GM18505 (cell line): ENCODE measurements around the gene ZBTB43.
"Not testable (repeated sequence)": the region's sequence is repeated elsewhere in the genome, so short reads cannot be mapped to it uniquely, and the experiment has no call there.

ENCODE experiments used
- ATAC-seq: cut with Tn5 transposase; IDR thresholded peaks from one replicate; pipeline ENCODE4 v1.9.1; 2021; ENCODE audit not compliant: unreplicated experiment
- POLR2A ChIP-seq: IDR thresholded peaks from 4 replicates; pipeline ENCODE4 v1.6.1; 2011; ENCODE audit warnings: borderline replicate concordance; ENCODE audit not compliant: insufficient read depth, insufficient read length; ENCODE audit errors: extremely low read depth

Gene ZBTB43

DNA sequence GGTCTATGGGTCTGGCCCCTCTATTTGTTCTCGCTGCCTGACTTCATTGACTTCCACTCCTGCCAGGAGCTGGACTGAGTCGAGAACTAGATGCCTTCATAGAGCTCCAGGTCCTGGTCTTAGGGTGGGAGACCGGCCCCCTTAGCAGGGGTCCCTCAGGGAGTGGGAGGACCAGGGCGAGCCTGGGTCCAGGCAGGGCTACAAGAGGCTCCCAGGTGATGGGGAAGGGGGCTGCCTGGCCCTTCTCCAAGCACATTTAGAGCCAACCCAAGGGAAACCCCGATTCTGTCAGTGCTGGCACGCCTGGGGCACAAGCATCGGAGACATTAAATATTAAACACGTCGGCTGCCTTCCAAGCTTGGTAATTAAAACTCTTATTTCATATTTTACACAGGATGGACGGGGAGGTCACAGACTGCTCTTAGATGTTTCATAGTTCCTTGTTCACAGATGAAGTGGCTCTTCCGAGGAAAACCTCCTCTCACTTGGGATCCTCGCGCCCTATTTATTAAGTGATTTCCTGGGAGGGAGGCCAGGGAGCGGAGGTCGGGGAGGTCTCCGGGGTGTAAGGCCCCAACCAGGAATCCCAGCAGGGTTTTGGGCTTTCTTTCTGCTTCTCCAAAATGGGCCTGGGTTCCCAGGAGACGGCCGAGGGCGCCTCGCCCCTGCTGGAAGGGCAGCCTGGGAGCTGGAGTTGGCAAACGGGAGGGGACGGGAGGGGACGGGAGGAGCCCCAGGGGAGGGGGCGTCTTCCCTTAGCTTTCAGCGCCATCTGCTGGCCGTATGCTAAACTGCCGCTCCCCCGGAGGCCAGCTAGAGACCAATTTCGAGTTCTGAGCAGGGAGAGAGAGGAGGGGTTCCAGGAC is 23.4 kb upstream of the ZBTB43 start:
- TF ChIP-seq POLR2A: no peak
- no peak for ATAC-seq

DNA sequence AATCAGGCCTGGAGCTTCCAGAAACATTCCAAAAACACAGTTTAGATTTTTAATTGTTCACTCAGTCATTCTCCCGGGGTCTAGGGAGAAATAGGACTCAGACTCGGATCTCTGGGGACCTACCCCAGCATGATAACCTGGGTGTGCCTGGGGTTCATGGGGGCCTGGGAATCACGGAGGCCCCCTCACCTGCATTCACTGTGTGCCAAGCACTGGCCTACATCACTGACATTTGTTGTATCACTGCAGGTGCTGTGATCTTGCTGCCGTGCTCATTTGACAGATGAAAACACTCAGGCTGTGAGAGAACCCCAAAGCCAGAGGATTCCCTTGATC is 22.8 kb upstream of the ZBTB43 start:
- TF ChIP-seq POLR2A: no peak
- ATAC-seq: no peak

DNA sequence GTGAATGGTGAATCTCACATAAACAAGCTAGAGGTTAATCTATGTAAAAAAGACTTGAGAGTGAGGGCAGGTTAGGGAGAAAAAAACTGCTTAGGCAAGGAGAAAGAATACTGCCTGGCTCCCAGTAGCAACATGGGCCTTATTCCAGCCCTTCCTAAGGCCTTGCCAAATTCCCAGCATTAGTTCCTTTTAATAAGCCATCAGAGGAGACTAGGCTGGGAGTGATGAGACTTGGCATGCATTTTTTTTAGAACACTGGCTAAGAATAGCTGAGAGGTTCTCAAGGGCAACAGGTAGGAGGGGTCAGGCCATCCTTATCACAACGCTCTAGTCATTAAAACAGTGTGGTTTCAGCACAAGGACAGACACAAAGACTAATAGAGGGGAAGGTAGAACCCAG is 20.9 kb upstream of the ZBTB43 start:
- ATAC-seq: no peak
- no peak for TF ChIP-seq POLR2A

DNA sequence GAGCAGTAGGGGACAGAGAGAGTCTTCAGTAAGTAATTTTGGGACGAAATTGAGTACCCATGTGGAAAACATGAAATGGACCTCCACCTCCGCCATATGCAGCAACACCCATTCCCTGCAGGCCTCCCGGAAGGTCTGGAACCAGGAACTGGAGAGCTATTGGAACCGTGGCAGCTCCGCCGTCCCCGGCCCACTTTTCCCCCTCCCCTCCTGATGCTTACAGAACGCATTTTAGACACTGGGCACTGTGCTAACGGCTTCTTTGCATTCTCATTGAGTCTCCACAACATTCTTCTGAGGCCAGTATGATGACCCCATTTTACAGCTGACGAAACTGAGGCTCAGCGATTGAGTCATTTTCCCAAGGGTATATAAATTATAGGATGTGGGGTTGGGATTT is 20.4 kb upstream of the ZBTB43 start:
- no peak for TF ChIP-seq POLR2A
- no peak for ATAC-seq

DNA sequence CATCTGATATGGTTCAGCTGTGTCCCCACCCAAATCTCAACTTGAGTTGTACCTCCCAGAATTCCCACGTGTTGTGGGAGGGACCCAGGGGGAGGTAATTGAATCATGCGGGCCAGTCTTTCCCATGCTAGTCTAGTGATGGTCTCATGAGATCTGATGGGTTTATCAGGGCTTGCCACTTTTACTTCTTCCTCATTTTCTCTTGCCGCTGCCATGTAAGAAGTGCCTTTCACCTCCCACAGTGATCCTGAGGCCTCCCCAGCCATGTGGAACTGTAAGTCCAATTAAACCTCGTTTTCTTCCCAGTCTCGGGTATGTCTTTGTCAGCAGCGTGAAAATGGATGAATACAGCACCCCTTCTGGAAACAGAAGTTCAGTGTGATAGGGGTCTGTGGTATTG is 20.0 kb upstream of the ZBTB43 start:
- ATAC-seq: not testable (repeated sequence)

DNA sequence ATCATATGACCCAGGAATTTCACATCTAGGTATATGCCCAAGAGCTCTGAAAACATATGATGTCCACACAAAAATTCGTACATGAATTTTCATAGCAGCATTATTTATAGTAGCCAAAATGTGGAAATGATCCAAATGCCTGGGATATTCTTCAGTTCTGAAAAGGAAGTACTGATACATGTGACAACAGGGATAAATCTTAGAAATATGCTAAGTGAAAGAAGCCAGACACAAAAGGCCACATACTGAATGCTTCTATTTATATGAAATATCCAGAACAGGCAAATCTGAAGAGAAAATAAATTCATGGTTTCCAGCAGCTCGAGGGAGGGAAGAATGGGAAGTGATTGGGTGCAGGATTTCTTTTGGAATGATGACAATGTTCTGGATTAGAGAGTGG is 16.8 kb upstream of the ZBTB43 start:
- ATAC-seq: no peak
- no peak for TF ChIP-seq POLR2A

DNA sequence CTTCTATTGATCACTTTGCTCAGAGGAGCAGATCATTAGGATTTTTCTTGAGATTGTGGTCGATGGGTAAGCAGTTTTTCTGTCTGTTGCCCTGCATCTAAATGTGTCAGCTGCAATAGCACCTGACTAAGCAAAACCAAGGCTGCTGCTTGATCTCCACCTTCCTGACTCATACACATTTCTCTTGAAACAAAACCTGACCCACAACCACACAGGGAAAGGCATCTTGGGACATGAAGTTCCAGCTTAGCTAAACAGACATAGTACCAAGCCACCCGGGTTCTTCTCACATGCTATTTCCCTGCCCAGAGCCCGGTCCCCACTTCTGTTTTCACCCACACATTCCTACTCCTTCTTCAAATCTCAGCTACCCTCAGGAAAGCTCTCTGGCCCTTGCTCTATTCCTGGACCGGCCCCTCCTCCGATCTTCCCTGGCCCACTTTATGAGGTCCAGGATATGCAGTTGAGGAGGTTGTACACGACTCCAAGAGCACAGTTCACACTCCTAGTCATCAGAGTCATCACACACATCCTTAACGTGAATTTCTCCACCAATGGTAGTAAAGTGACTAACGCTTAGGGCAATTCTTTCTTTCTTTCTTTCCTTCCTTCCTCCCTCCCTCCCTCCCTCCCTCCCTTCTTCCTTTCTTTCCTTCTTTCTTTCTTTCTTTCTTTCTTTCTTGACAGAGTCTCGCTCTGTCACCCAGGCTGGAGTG is 16.0 kb upstream of the ZBTB43 start:
- no peak for TF ChIP-seq POLR2A
- no peak for ATAC-seq

DNA sequence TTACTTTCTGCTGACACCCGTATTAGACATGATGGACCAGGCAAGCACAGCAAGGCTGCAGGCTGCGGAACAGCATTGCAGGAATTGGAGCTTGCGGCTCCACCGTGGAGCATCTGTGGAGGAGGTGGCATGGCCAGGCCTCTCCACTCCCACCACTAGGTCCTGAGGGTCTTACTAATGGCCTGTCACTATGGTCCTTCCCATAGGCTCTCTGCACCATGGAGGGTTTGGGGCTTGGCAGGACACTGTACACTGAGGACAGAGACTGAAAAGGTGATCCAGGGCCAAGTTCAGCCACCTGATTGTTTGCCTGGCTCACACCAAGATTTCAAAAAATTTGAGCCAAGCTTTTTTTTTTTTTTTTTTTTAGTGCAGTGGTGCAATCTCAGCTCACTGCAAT is 14.3 kb upstream of the ZBTB43 start:
- no peak for TF ChIP-seq POLR2A
- no peak for ATAC-seq

DNA sequence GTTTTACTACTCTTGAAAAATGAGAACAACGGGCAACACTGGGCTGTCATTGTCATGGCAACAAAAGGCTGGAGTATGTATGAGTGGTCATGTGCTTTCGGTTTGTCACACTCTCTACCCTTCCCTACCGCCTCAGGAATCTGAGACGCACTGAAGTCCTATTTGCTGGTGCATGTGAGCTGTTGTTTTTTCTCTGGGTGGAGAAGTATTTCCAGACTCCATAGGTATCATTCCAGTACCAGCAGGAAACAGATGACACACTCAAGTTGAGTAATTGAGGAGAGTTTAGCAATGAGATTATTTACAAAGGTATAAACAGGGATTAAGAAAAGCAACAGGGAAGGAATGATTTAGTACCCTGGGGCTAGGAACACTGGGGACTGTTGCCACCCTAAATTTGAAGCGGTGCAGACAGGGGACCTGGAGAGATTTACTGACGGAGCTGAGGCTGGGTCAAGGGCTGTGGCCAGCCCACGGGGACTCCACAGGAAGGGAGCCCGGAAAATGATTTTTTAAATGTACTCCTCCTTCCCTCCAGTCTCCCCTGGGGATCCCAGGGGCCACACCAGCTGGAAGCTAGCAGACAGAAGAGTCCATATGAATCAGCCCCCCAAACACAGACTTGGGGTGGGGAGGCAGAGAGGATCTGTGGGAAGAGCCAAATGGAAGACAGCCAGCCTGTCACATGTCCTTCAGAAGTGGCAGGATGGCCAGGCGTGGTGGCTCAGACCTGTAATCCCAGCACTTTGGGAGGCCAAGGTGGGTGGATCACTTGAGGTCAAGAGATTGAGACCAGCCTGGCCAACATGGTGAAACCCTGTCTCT is 13.2 kb upstream of the ZBTB43 start:
- ATAC-seq: no peak
- TF ChIP-seq POLR2A: no peak

DNA sequence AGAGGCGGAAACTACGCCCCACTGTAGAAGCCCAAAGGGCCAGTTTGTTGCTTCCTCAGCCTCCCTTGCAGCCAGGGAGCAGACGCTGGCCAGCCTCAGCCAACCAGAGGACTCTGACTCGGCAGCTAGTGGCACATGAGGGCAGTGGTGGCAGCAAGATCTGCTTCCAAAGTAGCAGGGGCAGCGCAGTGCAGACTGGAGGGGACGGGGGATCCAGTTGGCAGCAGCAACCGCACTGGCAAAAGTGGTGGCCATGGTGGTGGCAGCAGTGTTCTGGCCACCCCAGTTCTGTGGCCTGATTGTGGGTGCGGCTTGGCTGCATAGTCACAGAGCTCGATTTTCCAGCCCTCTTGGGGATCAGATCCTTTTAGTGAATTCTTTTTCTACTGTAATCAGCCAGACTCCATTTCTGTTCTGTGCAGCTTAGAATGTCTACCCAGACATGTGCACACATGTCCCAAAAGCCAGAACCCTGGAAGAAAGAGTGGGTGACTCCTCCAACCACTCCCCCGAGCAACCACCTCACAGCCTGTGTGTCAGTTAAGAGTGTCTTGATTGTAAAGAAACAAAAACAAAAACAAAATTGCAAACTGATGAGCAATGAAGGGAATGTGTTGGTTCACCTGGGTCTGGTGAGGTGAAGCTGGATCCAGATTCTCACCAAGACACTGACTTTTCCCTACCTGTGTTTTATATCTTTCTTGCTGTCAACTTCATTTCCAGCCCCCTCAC is 11.0 kb upstream of the ZBTB43 start:
- no peak for ATAC-seq
- no peak for TF ChIP-seq POLR2A

DNA sequence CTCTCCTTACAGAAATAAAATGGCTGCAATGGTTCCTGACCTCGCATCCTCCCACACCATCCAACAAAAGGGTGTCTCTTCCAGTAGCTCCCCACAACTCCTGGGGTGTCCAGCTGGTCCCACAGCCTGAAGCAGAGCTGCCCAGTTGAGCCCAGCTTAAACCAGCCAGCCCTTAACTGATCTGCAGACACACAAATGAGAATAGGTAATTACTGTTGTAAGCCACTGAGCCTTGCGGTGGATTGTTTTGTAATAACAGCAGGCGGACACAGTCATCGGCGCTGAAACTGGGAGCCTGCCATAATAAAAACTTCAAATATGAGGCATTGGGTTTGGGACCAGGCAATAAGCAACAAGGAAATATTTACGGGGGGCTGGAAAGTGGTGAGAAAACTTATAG is 10.4 kb upstream of the ZBTB43 start:
- no peak for ATAC-seq
- no peak for TF ChIP-seq POLR2A

DNA sequence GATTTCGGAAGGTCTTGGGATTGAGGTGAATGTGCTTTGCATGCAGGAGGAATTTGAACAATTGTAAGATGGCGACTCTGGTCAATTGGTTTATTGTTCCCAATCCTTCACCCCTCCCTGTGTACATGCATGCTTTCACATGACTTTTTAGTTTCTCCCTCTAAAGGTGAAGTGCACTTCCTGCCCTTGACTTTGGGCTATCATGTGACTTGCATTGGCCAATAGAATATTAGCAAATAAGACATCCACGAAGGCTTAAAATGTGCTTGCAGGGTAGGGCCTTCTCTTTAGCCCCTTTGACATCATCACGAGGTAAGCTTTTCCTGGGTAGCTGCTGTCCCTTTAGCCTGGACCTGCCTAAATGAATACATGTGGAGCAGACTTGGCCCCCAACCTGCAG is 8.1 kb upstream of the ZBTB43 start:
- no peak for ATAC-seq

DNA sequence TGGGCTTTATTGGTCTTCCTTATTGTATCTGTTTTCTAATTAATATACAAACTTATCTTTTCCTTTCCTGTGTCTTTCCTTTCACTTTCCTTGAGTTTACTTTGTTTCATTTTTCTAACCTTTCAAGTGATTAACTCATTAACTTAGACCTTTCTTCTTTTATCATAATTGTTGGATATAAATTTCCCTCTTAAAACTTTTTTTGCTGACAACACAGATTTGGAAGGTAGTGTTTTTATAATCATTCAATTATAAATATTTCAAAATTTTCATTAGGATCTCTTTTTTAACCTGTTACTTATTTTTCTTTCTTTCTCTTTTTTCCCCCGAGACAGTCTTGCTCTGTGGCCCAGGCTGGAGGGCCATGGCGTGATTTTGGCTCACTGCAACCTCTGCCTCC is 6.9 kb upstream of the ZBTB43 start:
- ATAC-seq: no peak
- TF ChIP-seq POLR2A: no peak

More for the DNA sequence above, 8.1 kb upstream of the ZBTB43 start:
- TF ChIP-seq POLR2A: no peak
